HepG2 (cell line): ENCODE results near the gene INHBE. TPM values are rescaled to one million over a fixed set of nuclear protein-coding genes. Genes with fewer than 3 reads are reported as not detected.
A peak's percentile ranks its signal among the peaks of the same experiment; 100 is the strongest.

Experiments used
- DNMT3B ChIP-seq: conservative IDR thresholded peaks from 2 replicates; pipeline ENCODE4 v1.6.1; 2016; ENCODE audit warnings: missing biosample characterization, control low read depth
- DR1 ChIP-seq: sonication (generic); formaldehyde crosslinking; IDR thresholded peaks from 2 replicates; pipeline ENCODE4 v1.8.0; 2021; ENCODE audit warnings: mild to moderate bottlenecking, missing genetic modification reagents, inconsistent platforms
- FOXC1 ChIP-seq: sonication (generic); formaldehyde crosslinking; IDR thresholded peaks from 2 replicates; pipeline ENCODE4 v1.8.0; 2022; ENCODE audit warnings: mild to moderate bottlenecking, missing genetic modification reagents, borderline replicate concordance
- SYNCRIP ChIP-seq: fragments of 200-400 bp; formaldehyde crosslinking; IDR thresholded peaks from 2 replicates; pipeline ENCODE4 v1.6.1; 2018; ENCODE audit warnings: mild to moderate bottlenecking, low read depth, low read length; ENCODE audit not compliant: insufficient read depth
- TAF1 ChIP-seq: sonication (generic); formaldehyde crosslinking; IDR thresholded peaks from 2 replicates; pipeline ENCODE4 v1.4.0; 2020; ENCODE audit warnings: missing genetic modification reagents
- TRIM22 ChIP-seq: fragments of 450-650 bp; IDR thresholded peaks from 2 replicates; pipeline ENCODE4 v1.6.1; 2017
- ZBED4 ChIP-seq: sonication (generic); formaldehyde crosslinking; IDR thresholded peaks from 2 replicates; pipeline ENCODE4 v1.4.0; 2020; ENCODE audit warnings: missing genetic modification reagents, borderline replicate concordance
- ZBTB37 ChIP-seq: sonication (generic); formaldehyde crosslinking; IDR thresholded peaks from 2 replicates; pipeline ENCODE4 v1.4.0; 2020; ENCODE audit warnings: mild to moderate bottlenecking, missing genetic modification reagents
- ZFX ChIP-seq: sonication (generic); formaldehyde crosslinking; IDR thresholded peaks from 2 replicates; pipeline ENCODE4 v1.4.0; 2020; ENCODE audit warnings: mild to moderate bottlenecking, low read depth, missing genetic modification reagents, moderate library complexity
- ZNF10 ChIP-seq: sonication (generic); formaldehyde crosslinking; IDR thresholded peaks from 2 replicates; pipeline ENCODE4 v1.4.0; 2020; ENCODE audit warnings: mild to moderate bottlenecking, low read depth, missing genetic modification reagents, borderline replicate concordance
- ZNF558 ChIP-seq: sonication (generic); formaldehyde crosslinking; IDR thresholded peaks from 2 replicates; pipeline ENCODE4 v1.9.0; 2022; ENCODE audit warnings: mild to moderate bottlenecking, missing genetic modification reagents, borderline replicate concordance
- ZNF737 ChIP-seq: sonication (generic); formaldehyde crosslinking; IDR thresholded peaks from 2 replicates; pipeline ENCODE4 v1.5.0; 2020; ENCODE audit warnings: missing genetic modification reagents, mild to moderate bottlenecking, borderline replicate concordance
- ZNF768 ChIP-seq: sonication (generic); formaldehyde crosslinking; IDR thresholded peaks from 2 replicates; pipeline ENCODE4 v1.4.0; 2020; ENCODE audit warnings: missing genetic modification reagents
- ZNF772 ChIP-seq: sonication (generic); formaldehyde crosslinking; IDR thresholded peaks from 2 replicates; pipeline ENCODE4 v1.5.0; 2020; ENCODE audit warnings: mild to moderate bottlenecking, missing genetic modification reagents
- ZSCAN25 ChIP-seq: sonication (generic); formaldehyde crosslinking; IDR thresholded peaks from 2 replicates; pipeline ENCODE4 v1.8.0; 2022; ENCODE audit warnings: mild to moderate bottlenecking, missing genetic modification reagents
- polyA plus RNA-seq, 8 experiments: library from polyadenylated mRNA; depleted of rRNA in 3 of 8; stranded (reverse) in 7 of 8; unstranded in 1 of 8; fragments of >200 nt; fragmentation: Illumina TruSeq in 4 of 8; extraction: Trizol in 4 of 8; gene quantifications; 2 replicates each; pipeline versions ENCODE4 v1.2.1 to v1.2.3, GENCODE V29; 2011 to 2016; ENCODE audit warnings: low read depth in 4 of 8, missing spikeins in 1 of 8, mixed read lengths in 1 of 8; ENCODE audit not compliant: insufficient read depth in 1 of 8
- total RNA-seq, 5 experiments: library from RNA; depleted of rRNA; stranded (reverse); fragments of >200 nt; fragmentation: Illumina TruSeq; extraction: Trizol; gene quantifications; 2 replicates each; pipeline ENCODE4 v1.2.3, GENCODE V29; 2016; ENCODE audit warnings: low read depth in 1 of 5
- TF ChIP-seq, protein P1 (sequence below): IDR thresholded peaks from 2 replicates; pipeline ENCODE4 v1.6.1; 2012; ENCODE audit warnings: low read depth, low read length, improper control_type of control experiment
- TF ChIP-seq, protein P2 (sequence below): sonication (generic); formaldehyde crosslinking; IDR thresholded peaks from 2 replicates; pipeline ENCODE4 v1.4.0; 2020; ENCODE audit warnings: missing genetic modification reagents, borderline replicate concordance

INHBE gene
- total and polyA plus RNA-seq, 2 of the 13 experiments (the other 11 are each of a cell fraction or from before 2014, with no cell fraction given), result 17.0 to 32.0 TPM

- TF ChIP-seq ZBTB37 (CRISPR knock-in tag), result no peak
- peak; percentile 73 for TF ChIP-seq ZSCAN25 (CRISPR knock-in tag)
- TF ChIP-seq, protein P1, sequence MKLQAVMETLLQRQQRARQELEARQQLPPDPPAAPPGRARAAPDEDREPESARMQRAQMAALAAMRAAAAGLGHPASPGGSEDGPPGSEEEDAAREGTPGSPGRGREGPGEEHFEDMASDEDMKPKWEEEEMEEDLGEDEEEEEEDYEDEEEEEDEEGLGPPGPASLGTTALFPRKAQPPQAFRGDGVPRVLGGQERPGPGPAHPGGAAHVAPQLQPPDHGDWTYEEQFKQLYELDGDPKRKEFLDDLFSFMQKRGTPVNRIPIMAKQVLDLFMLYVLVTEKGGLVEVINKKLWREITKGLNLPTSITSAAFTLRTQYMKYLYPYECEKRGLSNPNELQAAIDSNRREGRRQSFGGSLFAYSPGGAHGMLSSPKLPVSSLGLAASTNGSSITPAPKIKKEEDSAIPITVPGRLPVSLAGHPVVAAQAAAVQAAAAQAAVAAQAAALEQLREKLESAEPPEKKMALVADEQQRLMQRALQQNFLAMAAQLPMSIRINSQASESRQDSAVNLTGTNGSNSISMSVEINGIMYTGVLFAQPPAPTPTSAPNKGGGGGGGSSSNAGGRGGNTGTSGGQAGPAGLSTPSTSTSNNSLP, result no peak
- TF ChIP-seq TAF1 (CRISPR knock-in tag), result peak; percentile 64; the same call in 1 of the 2 replicates
- no peak for TF ChIP-seq DNMT3B (CRISPR knock-in tag)
- TF ChIP-seq, protein P2, sequence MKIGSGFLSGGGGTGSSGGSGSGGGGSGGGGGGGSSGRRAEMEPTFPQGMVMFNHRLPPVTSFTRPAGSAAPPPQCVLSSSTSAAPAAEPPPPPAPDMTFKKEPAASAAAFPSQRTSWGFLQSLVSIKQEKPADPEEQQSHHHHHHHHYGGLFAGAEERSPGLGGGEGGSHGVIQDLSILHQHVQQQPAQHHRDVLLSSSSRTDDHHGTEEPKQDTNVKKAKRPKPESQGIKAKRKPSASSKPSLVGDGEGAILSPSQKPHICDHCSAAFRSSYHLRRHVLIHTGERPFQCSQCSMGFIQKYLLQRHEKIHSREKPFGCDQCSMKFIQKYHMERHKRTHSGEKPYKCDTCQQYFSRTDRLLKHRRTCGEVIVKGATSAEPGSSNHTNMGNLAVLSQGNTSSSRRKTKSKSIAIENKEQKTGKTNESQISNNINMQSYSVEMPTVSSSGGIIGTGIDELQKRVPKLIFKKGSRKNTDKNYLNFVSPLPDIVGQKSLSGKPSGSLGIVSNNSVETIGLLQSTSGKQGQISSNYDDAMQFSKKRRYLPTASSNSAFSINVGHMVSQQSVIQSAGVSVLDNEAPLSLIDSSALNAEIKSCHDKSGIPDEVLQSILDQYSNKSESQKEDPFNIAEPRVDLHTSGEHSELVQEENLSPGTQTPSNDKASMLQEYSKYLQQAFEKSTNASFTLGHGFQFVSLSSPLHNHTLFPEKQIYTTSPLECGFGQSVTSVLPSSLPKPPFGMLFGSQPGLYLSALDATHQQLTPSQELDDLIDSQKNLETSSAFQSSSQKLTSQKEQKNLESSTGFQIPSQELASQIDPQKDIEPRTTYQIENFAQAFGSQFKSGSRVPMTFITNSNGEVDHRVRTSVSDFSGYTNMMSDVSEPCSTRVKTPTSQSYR (CRISPR knock-in tag), result peak; percentile 91
- peak; percentile 84; the same call in 1 of the 2 replicates for TF ChIP-seq ZBED4 (CRISPR knock-in tag)
- TF ChIP-seq SYNCRIP, result no peak
- TF ChIP-seq TRIM22, result no peak
- no peak for TF ChIP-seq ZNF737 (CRISPR knock-in tag)
- no peak for TF ChIP-seq ZNF10 (CRISPR knock-in tag)
- TF ChIP-seq ZNF558 (CRISPR knock-in tag), result no peak; the same call in 1 of the 2 replicates
- peak; percentile 46; the same call in 1 of the 2 replicates for TF ChIP-seq FOXC1 (CRISPR knock-in tag)
- TF ChIP-seq DR1 (CRISPR knock-in tag), result peak; percentile 50; the same call in 1 of the 2 replicates
- TF ChIP-seq ZFX (CRISPR knock-in tag), result peak; percentile 89
- TF ChIP-seq ZNF772 (CRISPR knock-in tag), result no peak; the same call in 1 of the 2 replicates
- peak; percentile 45; the same call in 1 of the 2 replicates for TF ChIP-seq ZNF768 (CRISPR knock-in tag)
Measured at GRCh38 chr12:57454566-57455373, at the start of gene INHBE (continued).
